Measurements from ENCODE around the gene FGFRL1.
A peak's percentile ranks its signal among the peaks of the same experiment; 100 is the strongest.
"Not testable (repeated sequence)": the region's sequence is repeated elsewhere in the genome, so short reads cannot be mapped to it uniquely, and the experiment has no call there.

The FGFRL1 gene

DNA sequence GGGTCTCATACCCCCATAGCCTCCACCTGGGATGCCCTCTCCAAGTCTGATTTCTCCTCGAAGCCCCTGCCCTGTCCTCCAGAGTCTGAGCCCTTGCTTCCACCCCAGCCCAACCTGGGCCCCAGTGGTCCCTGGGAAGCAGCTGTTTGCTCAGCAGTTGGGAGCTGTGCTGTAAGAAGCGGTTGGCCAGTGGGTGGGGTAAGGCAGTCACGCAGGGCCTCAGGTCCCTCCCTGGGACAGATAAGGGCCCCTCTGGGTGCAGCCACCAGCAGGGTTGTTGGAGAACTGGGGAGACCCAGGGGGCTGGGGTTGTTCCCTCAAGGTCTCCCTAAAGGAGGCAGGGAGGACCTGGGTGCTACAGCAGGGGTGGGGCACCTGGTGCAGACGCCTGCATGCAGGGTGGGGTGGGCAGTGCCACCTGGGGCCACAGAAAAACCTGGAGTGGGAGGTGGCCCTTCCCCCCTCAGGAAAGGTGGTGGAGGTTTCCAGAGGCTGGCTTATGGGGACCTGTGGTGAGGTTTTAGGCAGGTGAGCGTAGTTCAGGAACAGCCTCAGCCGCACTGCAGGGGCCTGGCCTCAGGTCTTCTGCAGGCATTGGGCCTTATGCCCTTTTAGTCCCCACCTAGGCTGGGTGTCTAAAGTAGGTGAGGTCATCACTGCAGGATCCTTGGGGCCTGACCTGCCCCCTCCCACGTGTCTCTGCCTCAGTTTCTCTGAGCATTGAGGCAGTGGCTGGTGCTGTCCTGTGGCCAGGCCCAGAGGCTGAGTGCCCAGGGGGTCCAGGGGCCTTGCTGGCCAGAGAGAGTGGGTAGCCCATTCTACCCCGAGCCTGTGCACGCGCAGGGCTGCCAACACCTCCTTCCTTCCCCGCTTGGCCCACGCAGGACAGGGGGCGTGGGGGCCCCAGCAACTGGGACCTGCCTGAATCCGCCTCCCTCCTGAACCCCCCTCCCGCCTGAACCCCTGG, 15.1 kb upstream of the FGFRL1 start:
- H3K4me3 ChIP-seq (ENCODE audit: low read length in 2 of 2), result no peak overlapping the region
- no peaks in the 10 kb centered on the region for H3K9me3 ChIP-seq (ENCODE audit: control insufficient read depth in 2 of 2, low read length in 2 of 2)
- H3K36me3 ChIP-seq (ENCODE audit: control insufficient read depth in 2 of 2, insufficient read depth in 2 of 2, low read length in 2 of 2), result no peaks in the 10 kb centered on the region
- no peak overlapping the region for H3K27ac ChIP-seq (ENCODE audit: low read length)
- H3K27me3 ChIP-seq (ENCODE audit: control insufficient read depth in 1 of 2, insufficient read depth in 2 of 2, low read length in 2 of 2), result peaks cover 34 to 35% of the 10 kb centered on the region in 2 donors
- H3K9ac ChIP-seq (ENCODE audit: low read length in 2 of 2), result no peak overlapping the region
- H3K4me1 ChIP-seq (ENCODE audit: control insufficient read depth, insufficient read depth, low read length), result peaks cover 11% of the 10 kb centered on the region

DNA sequence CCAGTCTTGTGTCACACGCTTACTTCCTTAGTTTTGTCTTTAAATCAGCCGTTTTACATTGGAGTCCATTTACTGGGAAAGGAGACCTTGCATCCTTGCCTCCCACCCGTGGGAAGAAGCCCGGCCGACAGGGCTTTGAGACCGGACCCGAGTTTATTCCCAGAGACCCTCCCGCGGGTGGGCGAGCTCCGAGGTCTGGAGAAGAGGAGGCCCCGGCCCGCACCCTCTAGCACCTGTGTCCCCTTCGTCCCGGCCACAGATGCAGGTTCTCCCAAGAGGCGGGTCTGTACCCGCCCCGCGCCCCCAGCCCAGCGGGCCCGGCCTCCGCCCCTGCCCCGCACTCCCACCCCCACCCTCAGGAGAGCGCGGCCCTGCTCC, 14.4 kb upstream of the FGFRL1 start:
- Histone ChIP-seq H3K4me3 (ENCODE audit: low read length in 2 of 2) (no peak overlapping the region), H3K27me3 (ENCODE audit: control insufficient read depth in 1 of 2, insufficient read depth in 2 of 2, low read length in 2 of 2) (peaks cover 39 to 41% of the 10 kb centered on the region in 2 donors), H3K36me3 (ENCODE audit: control insufficient read depth in 2 of 2, insufficient read depth in 2 of 2, low read length in 2 of 2) (no peaks in the 10 kb centered on the region)

DNA sequence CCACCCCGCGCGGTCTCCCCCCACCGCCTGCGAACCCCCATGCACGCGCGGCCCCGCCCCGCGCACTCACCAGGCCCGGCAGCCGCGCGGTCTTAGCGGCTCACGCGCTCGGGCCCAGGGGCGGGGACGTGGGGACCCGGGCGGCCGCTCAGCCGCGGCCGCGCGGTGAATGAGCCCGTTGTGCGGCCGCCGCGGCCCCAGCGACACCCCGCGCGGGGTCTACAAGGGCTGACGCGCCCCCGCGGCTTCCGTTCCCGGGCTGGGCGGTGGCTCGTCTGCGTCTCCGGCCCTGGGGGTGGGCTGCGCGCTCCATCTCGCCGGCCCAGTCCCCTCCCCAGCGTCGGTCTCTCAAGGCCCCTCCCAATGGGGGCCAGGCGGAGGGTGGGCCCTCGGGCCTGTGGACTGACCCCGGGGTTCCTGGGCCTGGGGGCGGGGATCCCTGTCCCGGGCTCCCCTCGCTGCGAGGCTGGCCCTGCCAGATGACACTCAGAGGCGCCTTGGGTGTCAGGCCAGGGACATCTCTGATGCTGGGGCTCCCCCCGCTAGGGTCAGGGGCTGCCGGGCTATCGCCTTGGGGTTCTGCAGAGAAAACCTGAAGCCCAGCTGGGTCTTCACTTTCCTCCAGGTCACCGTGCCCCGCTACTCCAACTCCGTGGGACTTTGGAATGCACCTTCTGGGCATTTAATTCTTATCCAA, 13.9 kb upstream of the FGFRL1 start:
- no peak overlapping the region for H3K9ac ChIP-seq (ENCODE audit: low read length in 2 of 2)
- peaks cover 40 to 47% of the 10 kb centered on the region in 2 donors for H3K27me3 ChIP-seq (ENCODE audit: control insufficient read depth in 1 of 2, insufficient read depth in 2 of 2, low read length in 2 of 2)

More for the DNA sequence above, 14.4 kb upstream of the FGFRL1 start:
- Histone ChIP-seq H3K9me3 (ENCODE audit: control insufficient read depth in 2 of 2, low read length in 2 of 2) (no peaks in the 10 kb centered on the region), H3K27ac (ENCODE audit: low read length) (no peak overlapping the region), H3K4me1 (ENCODE audit: control insufficient read depth, insufficient read depth, low read length) (peaks cover 14% of the 10 kb centered on the region), H3K9ac (ENCODE audit: low read length in 2 of 2) (no peak overlapping the region)

DNA sequence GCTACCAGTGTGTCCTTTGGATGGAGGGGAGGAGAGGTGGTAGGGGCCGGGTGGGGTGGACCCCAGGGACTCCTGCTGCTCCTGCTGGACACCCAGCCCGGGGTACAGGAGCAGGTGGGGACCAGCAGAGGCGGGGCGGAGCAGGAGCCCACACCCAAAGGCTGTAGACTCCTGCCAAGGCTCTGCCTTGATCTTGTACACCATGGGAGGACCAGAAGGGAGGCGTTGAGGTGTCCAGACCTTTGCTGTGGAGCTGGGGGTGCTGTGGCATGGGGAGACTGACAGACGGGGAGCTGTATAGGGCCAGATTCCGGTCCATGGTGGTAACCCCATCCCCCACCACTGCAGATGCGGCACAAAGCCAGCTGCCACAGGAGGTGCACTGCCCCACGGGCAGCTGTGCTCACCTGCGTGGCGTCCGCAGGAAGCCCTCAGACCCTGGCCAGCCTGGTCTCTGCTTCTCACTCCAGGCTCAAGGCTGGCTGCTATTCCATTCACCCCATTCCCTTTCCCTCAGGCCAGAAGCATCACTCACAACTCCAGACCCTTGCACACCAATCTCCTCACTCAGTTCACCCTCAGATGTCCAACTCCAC, 13.2 kb upstream of the FGFRL1 start:
- H3K4me1 ChIP-seq (ENCODE audit: control insufficient read depth, insufficient read depth, low read length), result peaks cover 22% of the 10 kb centered on the region
- peaks cover 40 to 53% of the 10 kb centered on the region in 2 donors for H3K27me3 ChIP-seq (ENCODE audit: control insufficient read depth in 1 of 2, insufficient read depth in 2 of 2, low read length in 2 of 2)
- H3K9ac ChIP-seq (ENCODE audit: low read length in 2 of 2), result no peak overlapping the region

More for the DNA sequence above, 13.9 kb upstream of the FGFRL1 start:
- H3K4me3 ChIP-seq (ENCODE audit: low read length in 2 of 2), result peak overlapping the region; percentile 25 to 52
- no peaks in the 10 kb centered on the region for H3K9me3 ChIP-seq (ENCODE audit: control insufficient read depth in 2 of 2, low read length in 2 of 2)
- peaks cover 18% of the 10 kb centered on the region for H3K4me1 ChIP-seq (ENCODE audit: control insufficient read depth, insufficient read depth, low read length)
- H3K36me3 ChIP-seq (ENCODE audit: control insufficient read depth in 2 of 2, insufficient read depth in 2 of 2, low read length in 2 of 2), result no peaks in the 10 kb centered on the region
- H3K27ac ChIP-seq (ENCODE audit: low read length), result no peak overlapping the region

DNA sequence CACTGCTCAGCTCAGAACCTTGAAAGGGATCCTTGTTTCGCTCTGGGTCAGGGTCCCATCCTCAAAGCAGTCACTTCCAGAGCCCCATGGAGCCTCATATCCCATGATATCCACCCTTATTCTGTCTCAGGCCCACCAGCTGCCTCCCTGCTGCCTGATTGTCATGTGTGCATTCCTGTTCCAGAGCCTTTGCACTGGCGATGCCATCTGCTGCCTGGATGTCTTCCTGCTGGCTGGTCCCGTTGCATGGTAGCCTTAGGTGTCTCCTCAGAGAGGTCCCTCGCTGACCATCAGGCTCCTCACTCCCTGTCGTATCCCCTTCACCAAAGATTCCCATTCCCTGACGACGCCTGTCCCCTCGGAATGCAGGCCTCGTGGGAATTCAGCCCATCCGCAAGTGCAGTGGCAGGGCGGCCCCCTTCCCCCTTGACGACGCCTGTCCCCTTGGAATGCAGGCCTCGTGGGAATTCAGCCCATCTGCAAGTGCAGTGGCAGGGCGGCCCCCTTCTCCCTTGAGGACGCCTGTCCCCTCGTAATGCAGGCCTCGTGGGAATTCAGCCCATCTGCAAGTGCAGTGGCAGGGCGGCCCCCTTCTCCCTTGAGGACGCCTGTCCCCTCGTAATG, 12.1 kb upstream of the FGFRL1 start:
- not testable (repeated sequence) for H3K27ac ChIP-seq (ENCODE audit: low read length); H3K4me3 ChIP-seq (ENCODE audit: low read length in 2 of 2); H3K36me3 ChIP-seq (ENCODE audit: control insufficient read depth in 2 of 2, insufficient read depth in 2 of 2, low read length in 2 of 2); H3K9ac ChIP-seq (ENCODE audit: low read length in 2 of 2); H3K9me3 ChIP-seq (ENCODE audit: control insufficient read depth in 2 of 2, low read length in 2 of 2)
- peaks cover 26% of the 10 kb centered on the region for H3K4me1 ChIP-seq (ENCODE audit: control insufficient read depth, insufficient read depth, low read length)
- H3K27me3 ChIP-seq (ENCODE audit: control insufficient read depth in 1 of 2, insufficient read depth in 2 of 2, low read length in 2 of 2), result peaks cover 50 to 64% of the 10 kb centered on the region in 2 donors

More for the DNA sequence above, 13.2 kb upstream of the FGFRL1 start:
- Histone ChIP-seq H3K27ac (ENCODE audit: low read length) (no peak overlapping the region), H3K9me3 (ENCODE audit: control insufficient read depth in 2 of 2, low read length in 2 of 2) (no peaks in the 10 kb centered on the region), H3K36me3 (ENCODE audit: control insufficient read depth in 2 of 2, insufficient read depth in 2 of 2, low read length in 2 of 2) (no peaks in the 10 kb centered on the region), H3K4me3 (ENCODE audit: low read length in 2 of 2) (no peak overlapping the region)

DNA sequence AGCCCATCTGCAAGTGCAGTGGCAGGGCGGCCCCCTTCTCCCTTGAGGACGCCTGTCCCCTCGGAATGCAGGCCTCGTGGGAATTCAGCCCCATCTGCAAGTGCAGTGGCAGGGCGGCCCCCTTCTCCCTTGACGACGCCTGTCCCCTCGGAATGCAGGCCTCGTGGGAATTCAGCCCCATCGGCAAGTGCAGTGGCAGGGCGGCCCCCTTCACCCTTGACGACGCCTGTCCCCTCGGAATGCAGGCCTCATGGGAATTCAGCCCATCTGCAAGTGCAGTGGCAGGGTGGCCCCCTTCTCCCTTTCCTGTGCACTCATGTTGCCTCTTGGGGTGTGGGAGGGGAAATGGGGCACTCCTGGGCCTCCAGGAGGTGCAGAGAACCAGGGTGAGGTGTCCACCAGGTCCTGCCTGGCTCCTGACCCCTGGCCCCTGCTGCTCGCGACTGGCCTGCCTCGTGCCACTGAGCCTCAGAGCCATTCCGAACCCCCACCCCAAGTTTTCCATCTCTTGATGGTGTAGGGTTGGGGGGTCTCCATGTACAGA, 11.5 kb upstream of the FGFRL1 start:
- Histone ChIP-seq H3K9me3 (ENCODE audit: control insufficient read depth in 2 of 2, low read length in 2 of 2) (no peaks in the 10 kb centered on the region), H3K4me3 (ENCODE audit: low read length in 2 of 2) (no peak overlapping the region), H3K27me3 (ENCODE audit: control insufficient read depth in 1 of 2, insufficient read depth in 2 of 2, low read length in 2 of 2) (peaks cover 54 to 69% of the 10 kb centered on the region in 2 donors), H3K4me1 (ENCODE audit: control insufficient read depth, insufficient read depth, low read length) (peaks cover 28% of the 10 kb centered on the region), H3K27ac (ENCODE audit: low read length) (no peak overlapping the region), H3K36me3 (ENCODE audit: control insufficient read depth in 2 of 2, insufficient read depth in 2 of 2, low read length in 2 of 2) (no peaks in the 10 kb centered on the region), H3K9ac (ENCODE audit: low read length in 2 of 2) (no peak overlapping the region)

DNA sequence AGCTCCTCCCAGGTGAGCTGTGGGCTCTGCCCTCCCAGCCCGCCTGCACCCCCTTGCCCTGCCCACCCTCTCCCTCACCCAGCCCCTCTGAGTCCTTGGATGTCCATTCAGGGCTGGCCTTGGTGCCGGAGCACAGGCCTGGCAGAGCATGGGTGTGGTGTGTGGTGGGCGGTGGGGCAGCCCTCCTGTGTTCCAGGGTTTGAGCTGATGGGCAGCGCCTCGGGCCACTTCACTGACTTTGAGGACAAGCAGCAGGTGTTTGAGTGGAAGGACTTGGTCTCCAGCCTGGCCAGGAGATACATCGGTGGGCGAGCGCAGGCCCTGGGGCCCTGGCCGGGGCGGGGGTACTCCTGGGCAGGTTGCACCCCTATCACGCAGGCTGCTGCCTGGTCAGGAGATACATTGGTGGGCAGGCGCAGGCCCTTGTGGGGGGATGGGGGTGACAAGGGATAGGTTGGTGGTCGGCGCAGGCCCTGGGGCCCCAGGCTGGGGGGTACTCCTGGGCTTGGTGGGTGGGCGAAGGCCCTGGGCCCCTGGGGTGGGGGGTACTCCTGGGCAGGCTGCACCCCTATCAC, 10.7 kb upstream of the FGFRL1 start:
- H3K4me1 ChIP-seq (ENCODE audit: control insufficient read depth, insufficient read depth, low read length), result peaks cover 31% of the 10 kb centered on the region
- H3K4me3 ChIP-seq (ENCODE audit: low read length in 2 of 2), result no peak overlapping the region
- no peak overlapping the region for H3K9ac ChIP-seq (ENCODE audit: low read length in 2 of 2)
- H3K27ac ChIP-seq (ENCODE audit: low read length), result no peak overlapping the region
- no peaks in the 10 kb centered on the region for H3K9me3 ChIP-seq (ENCODE audit: control insufficient read depth in 2 of 2, low read length in 2 of 2)
- no peaks in the 10 kb centered on the region for H3K36me3 ChIP-seq (ENCODE audit: control insufficient read depth in 2 of 2, insufficient read depth in 2 of 2, low read length in 2 of 2)
- peaks cover 61 to 76% of the 10 kb centered on the region in 2 donors for H3K27me3 ChIP-seq (ENCODE audit: control insufficient read depth in 1 of 2, insufficient read depth in 2 of 2, low read length in 2 of 2)

DNA sequence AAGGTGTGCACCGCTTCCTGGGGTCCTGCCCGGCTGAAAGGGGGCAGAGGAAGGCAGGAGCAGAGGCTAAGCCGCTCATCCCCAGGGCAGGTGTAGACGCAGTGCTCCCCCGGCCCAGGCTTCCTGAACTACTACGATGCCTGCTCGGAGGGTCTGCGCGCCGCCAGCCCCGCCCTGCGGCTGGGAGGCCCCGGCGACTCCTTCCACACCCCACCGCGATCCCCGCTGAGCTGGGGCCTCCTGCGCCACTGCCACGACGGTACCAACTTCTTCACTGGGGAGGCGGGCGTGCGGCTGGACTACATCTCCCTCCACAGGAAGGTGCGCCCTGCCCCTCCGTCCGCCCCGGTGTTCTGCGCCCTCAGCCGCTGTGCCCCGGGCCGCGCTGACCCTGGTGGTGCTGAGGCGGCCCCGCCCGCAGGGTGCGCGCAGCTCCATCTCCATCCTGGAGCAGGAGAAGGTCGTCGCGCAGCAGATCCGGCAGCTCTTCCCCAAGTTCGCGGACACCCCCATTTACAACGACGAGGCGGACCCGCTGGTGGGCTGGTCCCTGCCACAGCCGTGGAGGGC, 9.8 kb upstream of the FGFRL1 start:
- Histone ChIP-seq H3K9me3 (ENCODE audit: control insufficient read depth in 2 of 2, low read length in 2 of 2) (no peaks in the 10 kb centered on the region), H3K27me3 (ENCODE audit: control insufficient read depth in 1 of 2, insufficient read depth in 2 of 2, low read length in 2 of 2) (peaks cover 58 to 79% of the 10 kb centered on the region in 2 donors), H3K4me1 (ENCODE audit: control insufficient read depth, insufficient read depth, low read length) (peaks cover 31% of the 10 kb centered on the region), H3K27ac (ENCODE audit: low read length) (no peak overlapping the region), H3K36me3 (ENCODE audit: control insufficient read depth in 2 of 2, insufficient read depth in 2 of 2, low read length in 2 of 2) (no peaks in the 10 kb centered on the region), H3K4me3 (ENCODE audit: low read length in 2 of 2) (no peak overlapping the region), H3K9ac (ENCODE audit: low read length in 2 of 2) (no peak overlapping the region)

DNA sequence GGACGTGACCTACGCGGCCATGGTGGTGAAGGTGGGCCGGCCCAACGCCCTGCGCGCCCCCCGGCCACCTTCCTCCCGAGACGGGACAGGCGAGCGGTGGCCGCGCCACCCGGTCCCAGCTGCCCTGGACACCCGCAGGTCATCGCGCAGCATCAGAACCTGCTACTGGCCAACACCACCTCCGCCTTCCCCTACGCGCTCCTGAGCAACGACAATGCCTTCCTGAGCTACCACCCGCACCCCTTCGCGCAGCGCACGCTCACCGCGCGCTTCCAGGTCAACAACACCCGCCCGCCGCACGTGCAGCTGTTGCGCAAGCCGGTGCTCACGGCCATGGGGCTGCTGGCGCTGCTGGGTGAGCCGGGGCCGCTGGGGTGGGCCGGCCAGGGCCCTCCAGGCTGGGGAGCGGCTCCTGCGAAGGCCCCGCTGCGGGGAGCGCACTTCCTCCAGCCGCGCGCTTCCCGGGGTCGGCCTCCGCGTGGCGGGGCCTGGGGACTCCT, 9.2 kb upstream of the FGFRL1 start:
- no peak overlapping the region for H3K9ac ChIP-seq (ENCODE audit: low read length in 2 of 2)
- no peaks in the 10 kb centered on the region for H3K36me3 ChIP-seq (ENCODE audit: control insufficient read depth in 2 of 2, insufficient read depth in 2 of 2, low read length in 2 of 2)
- H3K27ac ChIP-seq (ENCODE audit: low read length), result no peak overlapping the region
- H3K4me1 ChIP-seq (ENCODE audit: control insufficient read depth, insufficient read depth, low read length), result peaks cover 31% of the 10 kb centered on the region
- no peak overlapping the region for H3K4me3 ChIP-seq (ENCODE audit: low read length in 2 of 2)
- H3K9me3 ChIP-seq (ENCODE audit: control insufficient read depth in 2 of 2, low read length in 2 of 2), result no peaks in the 10 kb centered on the region
- H3K27me3 ChIP-seq (ENCODE audit: control insufficient read depth in 1 of 2, insufficient read depth in 2 of 2, low read length in 2 of 2), result peaks cover 61 to 80% of the 10 kb centered on the region in 2 donors
